NT2/D1 (cell line): ENCODE data around the gene ZSCAN31.

Experiments used
- DNase-seq: peaks from one replicate; pipeline ENCODE4 v3.0.0-alpha.2; 2011; ENCODE audit warnings: low read depth, low spot score
- H3K27me3 ChIP-seq: 2 replicates; pipeline ENCODE4 v1.6.0; 2011; ENCODE audit warnings: mild to moderate bottlenecking; ENCODE audit not compliant: insufficient read length, insufficient read depth
- H3K36me3 ChIP-seq: 2 replicates; pipeline ENCODE4 v1.6.1; 2011; ENCODE audit warnings: mild to moderate bottlenecking, low read length, mixed read lengths; ENCODE audit not compliant: insufficient read depth, insufficient read length
- H3K4me1 ChIP-seq: 2 replicates; pipeline ENCODE4 v1.5.1; 2011; ENCODE audit not compliant: insufficient read depth, insufficient read length
- H3K4me3 ChIP-seq: 2 replicates; pipeline ENCODE4 v1.5.1; 2011; ENCODE audit warnings: low read depth; ENCODE audit not compliant: insufficient read length
- H3K9ac ChIP-seq: 2 replicates; pipeline ENCODE4 v1.6.0; 2011; ENCODE audit warnings: low read depth; ENCODE audit not compliant: insufficient read length
- H3K9me3 ChIP-seq: 2 replicates; pipeline ENCODE4 v1.5.1; 2011; ENCODE audit warnings: mild to moderate bottlenecking, low read length; ENCODE audit not compliant: insufficient read depth
- SUZ12 ChIP-seq: IDR thresholded peaks from 2 replicates; pipeline ENCODE4 v1.6.1; 2011; ENCODE audit not compliant: insufficient read length, insufficient read depth; ENCODE audit errors: extremely low read depth
- YY1 ChIP-seq: IDR thresholded peaks from 2 replicates; pipeline ENCODE4 v1.6.1; 2011; ENCODE audit not compliant: insufficient read length, insufficient read depth
- ZNF274 ChIP-seq: IDR thresholded peaks from 2 replicates; pipeline ENCODE4 v1.6.1; 2011; ENCODE audit warnings: mild to moderate bottlenecking, low read depth, low read length

Gene ZSCAN31

DNA sequence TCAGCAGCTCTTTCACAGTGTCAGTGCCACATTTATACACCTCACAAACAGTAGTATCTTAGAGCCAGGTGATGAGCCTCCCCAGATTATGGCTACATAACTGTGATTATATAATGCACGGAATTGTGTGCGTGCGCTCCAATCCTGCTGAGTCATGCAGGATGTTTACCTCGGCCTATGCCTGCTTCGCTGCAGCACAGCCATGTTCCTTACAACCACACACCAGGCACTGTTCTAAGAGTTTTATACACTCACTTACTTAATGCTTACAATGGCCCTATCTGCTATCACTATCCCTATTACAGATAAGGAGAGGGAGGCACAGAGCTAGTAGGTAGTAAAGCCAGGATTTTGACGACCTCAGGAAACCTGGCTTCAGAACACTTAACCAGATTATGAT, 21.1 kb upstream of the ZSCAN31 start:
- H3K4me3 ChIP-seq: no peak overlapping the region
- TF ChIP-seq ZNF274 (no peak), SUZ12 (no peak), YY1 (no peak)
- H3K9ac ChIP-seq: no peak overlapping the region
- no peaks in the 10 kb centered on the region for H3K27me3 ChIP-seq
- H3K9me3 ChIP-seq: peaks cover 10% of the 10 kb centered on the region; the same call in 1 of the 2 replicates
- DNase-seq: no peak
- peaks cover 21% of the 10 kb centered on the region for H3K36me3 ChIP-seq
- H3K4me1 ChIP-seq: peaks cover 2% of the 10 kb centered on the region

DNA sequence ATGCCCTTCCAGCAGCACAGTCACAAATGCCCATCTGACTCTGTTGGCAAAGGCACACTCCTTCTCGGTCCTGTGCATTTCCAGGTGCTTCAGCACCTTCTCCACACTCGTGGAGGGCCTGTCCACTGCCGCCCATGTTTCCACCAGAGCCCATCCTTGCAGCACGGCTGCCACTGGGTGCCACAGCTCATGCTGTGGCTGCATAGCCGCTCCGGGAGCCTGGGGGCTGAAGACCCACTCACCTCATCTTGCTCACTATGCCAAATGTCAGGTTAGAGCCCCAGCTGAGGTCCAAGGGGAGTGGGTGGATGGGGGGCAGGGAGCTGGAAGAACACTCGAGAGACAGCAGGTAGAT, 20.7 kb upstream of the ZSCAN31 start:
- Histone ChIP-seq H3K27me3 (no peaks in the 10 kb centered on the region), H3K9ac (peak overlapping the region; percentile 4), H3K4me1 (peaks cover 2% of the 10 kb centered on the region), H3K36me3 (peaks cover 18% of the 10 kb centered on the region), H3K9me3 (peaks cover 10% of the 10 kb centered on the region; the same call in 1 of the 2 replicates), H3K4me3 (no peak overlapping the region)
- DNase-seq: no peak
- TF ChIP-seq SUZ12: no peak
- TF ChIP-seq ZNF274: no peak

DNA sequence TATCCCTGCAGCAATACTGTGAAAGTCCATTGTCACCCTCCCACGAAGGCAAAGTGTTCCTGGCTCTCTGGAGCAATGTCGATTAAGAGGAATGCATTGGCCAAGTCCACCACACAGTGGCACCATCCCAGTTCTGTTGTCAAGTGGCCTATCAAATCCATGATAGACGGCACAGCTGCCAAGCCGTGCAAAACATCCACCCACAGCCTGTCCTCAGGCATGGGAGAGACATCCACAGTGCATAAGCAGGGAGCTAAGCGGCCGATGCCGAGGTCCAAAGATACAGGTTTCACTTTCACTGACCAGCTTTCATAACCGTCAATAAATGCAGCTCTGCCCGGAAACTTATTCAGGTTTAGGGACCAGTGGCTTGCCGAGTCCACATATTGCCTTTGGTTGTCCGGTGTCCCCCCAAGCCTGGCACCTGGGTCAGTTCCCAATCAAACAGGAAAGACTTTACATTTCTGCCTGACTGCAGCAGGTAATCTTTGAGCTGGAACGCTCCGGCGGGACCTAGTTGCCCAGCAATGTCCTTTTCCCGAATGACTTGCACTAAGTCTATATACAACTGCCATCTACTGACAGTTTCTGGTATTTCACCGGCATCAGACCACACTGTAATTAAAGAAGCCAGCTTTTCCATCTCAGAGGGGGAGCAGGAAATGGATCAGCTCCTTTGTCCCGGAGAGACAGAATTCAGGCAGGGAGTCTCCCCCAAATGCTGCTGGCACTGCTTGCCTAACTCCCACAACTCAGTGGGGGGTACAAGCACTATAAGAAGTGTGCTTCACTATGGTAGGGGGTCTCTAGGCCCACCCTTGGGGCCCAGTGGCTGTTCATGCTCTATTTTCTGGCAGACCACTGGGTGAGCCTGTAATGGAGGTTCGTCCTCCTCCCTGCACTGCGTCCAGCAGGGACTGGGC, 20.1 kb upstream of the ZSCAN31 start:
- Histone ChIP-seq H3K9me3 (peaks cover 10% of the 10 kb centered on the region; the same call in 1 of the 2 replicates), H3K4me1 (peaks cover 2% of the 10 kb centered on the region), H3K27me3 (no peaks in the 10 kb centered on the region), H3K36me3 (peaks cover 13% of the 10 kb centered on the region), H3K4me3 (no peak overlapping the region), H3K9ac (peak overlapping the region; percentile 29)
- no peak for TF ChIP-seq YY1
- no peak for TF ChIP-seq ZNF274
- no peak for TF ChIP-seq SUZ12
- DNase-seq: peak; percentile 72

DNA sequence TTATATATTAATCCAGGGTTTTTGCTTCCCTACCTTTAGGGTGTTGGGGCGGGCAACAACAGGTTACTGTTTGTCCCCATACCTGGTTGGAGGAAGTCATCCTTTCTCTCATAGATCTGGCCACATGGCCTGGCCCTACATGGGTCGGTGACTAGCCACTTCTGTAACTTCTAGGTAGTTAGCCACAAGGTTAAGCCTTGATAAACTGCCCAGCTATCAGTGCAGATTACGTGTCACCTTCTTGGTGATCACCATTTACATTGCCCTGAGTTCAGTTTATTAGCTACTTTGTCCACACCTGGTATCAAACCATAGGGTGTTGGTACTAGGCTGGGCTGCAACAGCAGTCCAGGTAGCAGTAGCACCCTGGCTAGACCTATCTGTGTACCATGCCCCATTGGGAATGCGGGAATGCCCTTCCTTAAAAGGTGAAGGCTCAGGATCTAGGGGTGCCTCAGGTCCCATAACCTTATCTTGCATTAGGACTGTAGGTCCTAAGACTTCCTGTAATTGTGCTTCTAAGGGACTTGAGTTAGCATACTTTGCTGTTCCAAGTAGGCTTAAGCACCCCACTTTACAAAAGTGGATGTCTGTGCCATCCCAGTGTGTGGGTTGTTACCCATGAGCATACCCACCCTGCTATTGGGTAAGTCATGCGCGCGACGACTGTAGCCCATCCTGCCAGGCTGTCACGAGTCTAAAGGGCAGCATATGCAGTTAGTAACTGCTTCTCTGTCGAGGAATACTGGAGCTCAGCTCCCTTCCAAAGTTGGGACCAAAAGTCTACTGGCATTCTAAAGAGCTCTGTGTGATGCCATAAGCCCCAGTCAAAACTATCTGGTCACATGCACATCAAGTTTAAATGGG, 19.0 kb upstream of the ZSCAN31 start:
- Histone ChIP-seq H3K36me3 (peaks cover 13% of the 10 kb centered on the region), H3K4me3 (no peak overlapping the region), H3K27me3 (no peaks in the 10 kb centered on the region), H3K4me1 (peaks cover 2% of the 10 kb centered on the region), H3K9ac (no peak overlapping the region), H3K9me3 (peaks cover 10% of the 10 kb centered on the region; the same call in 1 of the 2 replicates)
- DNase-seq: no peak
- TF ChIP-seq SUZ12 (no peak), YY1 (no peak), ZNF274 (no peak)

DNA sequence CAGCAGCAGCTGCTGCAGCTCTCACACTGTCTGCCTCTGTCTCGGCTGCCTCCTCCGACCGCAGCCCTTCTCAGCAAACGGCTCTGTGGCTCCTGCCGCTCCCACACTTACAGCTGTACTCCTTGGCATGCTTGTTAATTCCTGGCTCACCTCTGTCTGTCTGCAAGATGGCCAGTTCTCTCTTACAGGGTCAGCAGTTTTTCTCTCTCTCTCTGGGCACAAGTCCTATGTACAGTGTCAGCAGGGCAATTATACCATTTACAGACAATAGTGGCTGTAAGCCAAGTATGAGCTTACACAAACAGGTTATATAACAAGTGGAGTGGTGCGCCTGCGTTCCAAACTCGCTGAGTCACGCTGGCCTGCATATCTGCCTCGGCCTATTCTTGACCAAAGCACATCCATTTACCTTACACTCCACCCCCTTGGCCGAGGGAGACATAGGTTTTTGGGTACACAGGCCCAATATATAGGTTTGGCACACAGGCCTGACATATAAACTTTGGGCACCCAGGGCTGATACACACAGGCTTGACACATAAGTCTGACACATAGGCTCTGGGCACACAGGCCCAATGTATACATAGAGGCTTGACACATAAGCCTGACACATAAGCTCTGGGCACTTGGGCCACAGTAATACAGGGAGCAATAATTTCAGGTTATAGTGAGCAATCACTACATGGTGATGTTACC, 18.2 kb upstream of the ZSCAN31 start:
- peaks cover 2% of the 10 kb centered on the region for H3K4me1 ChIP-seq

DNA sequence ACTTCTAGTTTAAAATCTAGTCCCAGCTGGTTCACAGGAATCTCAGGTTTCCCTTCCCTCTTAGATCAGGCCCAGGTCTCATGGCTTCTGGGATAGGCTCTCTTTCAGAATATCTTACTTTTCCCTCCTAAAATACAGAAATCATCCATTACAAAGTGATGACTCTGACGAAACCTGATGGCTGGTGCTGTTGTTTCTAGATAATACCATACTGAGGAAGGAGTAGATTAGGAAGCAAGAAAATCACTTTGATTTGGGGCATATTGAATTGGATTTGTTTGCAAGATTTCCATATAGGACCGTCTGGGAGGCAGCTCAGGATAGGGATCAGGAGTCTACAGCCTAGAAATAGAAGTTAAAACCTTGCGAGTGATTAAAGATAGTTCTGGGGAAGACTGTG, 17.4 kb upstream of the ZSCAN31 start:
- TF ChIP-seq YY1 (no peak), ZNF274 (no peak), SUZ12 (no peak)
- no peak for DNase-seq
- Histone ChIP-seq H3K9ac (no peak overlapping the region), H3K4me3 (no peak overlapping the region), H3K27me3 (no peaks in the 10 kb centered on the region), H3K36me3 (peaks cover 13% of the 10 kb centered on the region), H3K4me1 (peaks cover 2% of the 10 kb centered on the region), H3K9me3 (peaks cover 10% of the 10 kb centered on the region; the same call in 1 of the 2 replicates)

More for the DNA sequence above, 18.2 kb upstream of the ZSCAN31 start:
- no peak overlapping the region for H3K9ac ChIP-seq
- H3K27me3 ChIP-seq: no peaks in the 10 kb centered on the region
- H3K9me3 ChIP-seq: peaks cover 10% of the 10 kb centered on the region; the same call in 1 of the 2 replicates
- H3K4me3 ChIP-seq: no peak overlapping the region
- DNase-seq: no peak
- TF ChIP-seq ZNF274: no peak
- TF ChIP-seq YY1: no peak
- no peak for TF ChIP-seq SUZ12
- H3K36me3 ChIP-seq: peaks cover 13% of the 10 kb centered on the region
